ENCODE measurements around the gene SLC27A2.
A peak's percentile ranks its signal among the peaks of the same experiment; 100 is the strongest.

SLC27A2 gene

DNA sequence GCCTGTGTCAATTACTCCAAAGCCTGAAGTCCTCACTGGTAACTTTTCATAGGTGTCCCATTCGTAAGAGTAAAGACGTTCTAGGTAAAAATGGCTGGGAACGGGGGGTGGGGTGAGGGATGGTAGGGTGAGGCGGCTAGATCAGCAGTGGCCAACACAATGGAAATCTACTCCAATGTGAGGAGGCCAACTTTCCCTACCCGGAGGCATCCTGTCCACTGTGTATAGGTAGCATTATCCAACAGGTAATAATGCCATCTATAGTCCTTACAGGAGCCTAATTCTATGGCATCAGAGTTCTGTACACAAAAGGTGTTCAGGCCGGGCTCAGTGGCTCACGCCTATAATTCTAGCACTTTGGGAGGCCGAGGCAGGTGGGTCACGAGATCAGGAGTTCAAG, 54.4 kb downstream of the SLC27A2 start:
- no peak for DNase-seq (ENCODE audit: extremely low read depth in 1 of 2, low read depth in 1 of 2)

DNA sequence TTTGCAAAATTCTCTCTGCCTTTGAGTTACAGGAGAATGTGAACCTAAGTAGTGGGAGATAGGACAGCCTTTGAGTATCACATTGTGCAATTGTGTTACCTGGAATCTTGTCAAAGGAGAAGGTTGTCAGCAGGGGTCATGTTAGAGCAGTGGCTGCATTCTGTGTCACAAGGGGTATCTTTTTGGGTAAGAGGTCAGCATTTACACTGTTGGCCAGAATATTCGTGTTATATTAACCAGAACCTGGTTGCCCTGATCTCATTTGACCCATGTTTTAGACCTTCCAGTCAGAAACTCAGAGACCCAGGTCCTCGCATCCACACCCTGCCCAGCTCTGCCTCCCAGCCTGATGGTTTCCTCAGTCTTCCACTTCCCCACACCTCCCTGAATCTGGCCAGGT, 56.3 kb downstream of the SLC27A2 start:
- DNase-seq (ENCODE audit: extremely low read depth in 1 of 2, low read depth in 1 of 2) = no peak

DNA sequence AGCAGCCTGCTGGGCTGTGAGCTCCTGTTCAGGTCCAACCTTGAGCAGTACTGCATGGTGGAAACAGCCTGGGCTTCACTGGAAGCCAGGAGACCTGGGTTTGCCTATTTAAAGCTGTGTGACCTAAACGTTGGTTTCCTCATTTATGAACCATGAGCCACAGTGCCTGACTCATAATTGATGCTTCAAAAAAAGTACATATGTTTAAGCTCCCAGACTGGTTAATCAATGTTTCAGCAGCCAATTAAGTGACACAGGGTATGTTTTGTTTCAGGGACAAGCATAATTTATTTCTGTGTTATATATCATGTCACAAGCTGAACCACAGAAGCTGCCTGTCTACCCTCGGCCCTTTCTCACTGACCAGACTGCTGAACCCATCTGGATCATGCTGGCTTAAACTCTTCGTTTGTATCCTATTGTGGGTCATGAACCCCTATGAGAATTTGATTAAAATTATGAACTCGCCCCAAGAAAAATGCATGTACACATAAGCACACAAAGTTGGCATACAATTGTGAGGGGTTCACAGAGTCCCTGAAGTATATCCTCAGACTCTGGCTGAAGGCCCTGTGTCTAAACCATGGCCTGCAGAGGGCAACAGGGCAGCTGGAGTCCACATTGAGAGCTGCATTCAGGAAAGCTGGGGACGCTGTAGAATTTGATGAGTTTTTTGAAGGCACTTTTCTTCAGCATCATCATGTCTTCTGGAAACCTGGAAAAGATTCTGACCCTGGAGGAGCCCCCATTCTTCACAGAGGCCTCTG, 59.9 kb downstream of the SLC27A2 start:
- DNase-seq (ENCODE audit: extremely low read depth in 1 of 2, low read depth in 1 of 2) = no peak

DNA sequence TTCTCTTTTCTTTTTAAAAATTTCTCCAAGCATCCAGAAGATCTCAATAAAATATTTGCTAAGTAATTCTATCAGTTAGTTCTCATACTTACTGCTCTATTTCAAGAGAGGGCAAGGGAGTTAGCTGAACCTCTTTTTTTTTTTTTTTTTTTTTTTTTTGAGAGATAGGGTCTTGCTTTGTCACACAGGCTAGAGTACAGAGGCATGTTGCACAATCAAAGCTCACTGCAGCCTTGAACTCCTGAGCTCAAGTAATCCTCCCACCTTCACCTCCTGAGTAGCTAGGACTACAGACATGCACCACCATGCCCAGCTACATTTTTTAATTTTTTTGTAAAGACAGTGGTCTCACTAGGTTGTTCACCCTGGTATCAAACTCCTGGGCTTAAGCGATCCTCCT, 62.2 kb downstream of the SLC27A2 start:
- DNase-seq (ENCODE audit: extremely low read depth in 1 of 2, low read depth in 1 of 2) = no peak

DNA sequence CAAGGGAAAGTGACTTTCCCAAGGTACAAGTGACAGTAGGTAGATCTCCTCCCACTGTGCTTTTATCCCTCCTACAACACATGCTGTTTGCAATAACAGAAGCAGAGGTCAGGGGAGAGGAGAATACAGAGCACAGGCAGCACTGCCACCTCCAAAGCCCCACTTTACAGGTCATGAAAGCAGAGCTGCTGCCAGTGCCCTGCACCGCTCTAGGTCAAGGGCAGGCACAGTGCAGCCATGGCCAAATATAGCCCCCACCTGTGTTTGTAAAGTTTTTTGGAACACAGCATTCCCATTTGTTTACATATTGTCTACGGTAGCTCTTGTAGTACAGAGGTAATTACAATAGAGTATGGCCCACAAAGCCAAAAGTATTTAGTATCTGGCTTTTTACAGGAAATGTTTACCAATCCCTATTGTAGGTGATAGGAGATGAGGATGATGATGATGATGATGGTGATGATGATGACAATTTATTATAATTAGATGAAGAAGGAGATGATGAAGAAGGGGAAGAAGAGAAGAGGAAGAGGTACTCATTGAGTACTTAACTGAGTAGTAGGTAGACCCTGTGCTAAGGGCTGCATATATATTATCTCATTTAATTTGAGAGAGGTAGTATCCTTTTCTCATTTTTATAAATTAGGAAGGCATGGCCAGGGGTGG, 63.1 kb downstream of the SLC27A2 start:
- DNase-seq (ENCODE audit: extremely low read depth in 1 of 2, low read depth in 1 of 2) = no peak

DNA sequence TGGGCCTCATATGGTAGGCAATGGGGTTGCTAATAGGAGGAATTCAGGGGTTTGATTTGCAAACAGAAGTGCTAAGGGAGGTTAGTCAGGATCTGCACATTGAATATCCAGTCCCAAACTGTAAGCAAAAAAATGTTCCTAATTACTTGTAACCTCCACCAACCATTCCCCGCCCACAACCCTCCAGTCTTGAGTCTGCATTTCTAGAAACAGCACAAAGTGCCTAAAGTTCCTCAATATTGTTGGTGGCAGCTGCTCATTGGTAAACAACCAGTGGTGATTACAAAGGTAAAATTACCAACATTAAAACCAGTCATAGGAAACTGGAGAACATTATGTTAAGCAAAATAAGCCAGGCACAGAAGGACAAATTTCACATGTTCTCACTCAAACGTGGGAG, 64.6 kb downstream of the SLC27A2 start:
- DNase-seq (ENCODE audit: extremely low read depth in 1 of 2, low read depth in 1 of 2) = no peak

DNA sequence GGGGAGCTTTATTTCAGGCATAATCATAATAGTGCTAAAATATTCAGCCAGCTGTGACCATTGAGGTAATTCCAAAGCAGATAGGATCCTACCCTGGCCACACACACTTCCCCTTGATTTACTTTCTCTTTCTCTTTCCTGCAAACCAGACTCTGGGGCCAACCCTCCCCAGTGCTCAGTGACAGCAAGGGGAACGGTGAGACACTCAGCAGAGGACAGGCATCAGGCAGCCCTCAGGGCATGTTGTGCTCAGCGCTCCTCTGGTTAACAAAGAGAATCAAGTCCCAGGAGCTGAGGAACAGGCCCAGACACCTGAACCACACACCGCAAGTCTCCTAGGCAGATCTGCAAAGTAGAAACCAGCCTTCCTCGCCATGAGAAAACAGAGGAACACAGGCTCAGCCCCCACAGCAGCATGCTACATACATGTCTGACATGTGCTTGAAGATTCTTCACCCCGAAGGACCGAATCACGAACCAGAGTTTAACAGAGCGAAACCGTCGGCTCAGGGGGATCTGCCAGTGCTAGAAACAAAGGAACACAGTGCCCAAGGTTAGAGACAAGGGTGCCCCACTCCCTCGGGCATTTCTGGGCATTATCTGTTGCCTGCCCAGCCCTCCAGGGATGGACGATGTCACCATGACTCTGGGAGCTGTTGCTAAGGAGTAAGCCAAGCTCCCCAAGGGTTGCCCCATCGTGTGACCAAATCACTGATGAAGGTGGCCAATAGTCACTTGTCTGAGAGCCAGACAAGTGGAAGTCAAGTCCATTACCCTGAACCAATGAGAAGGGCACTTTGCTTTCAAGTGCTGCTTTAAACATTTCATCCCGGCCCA, 66.0 kb downstream of the SLC27A2 start:
- DNase-seq (ENCODE audit: extremely low read depth in 1 of 2, low read depth in 1 of 2) = peak in 1 of 2 donors; percentile 19

DNA sequence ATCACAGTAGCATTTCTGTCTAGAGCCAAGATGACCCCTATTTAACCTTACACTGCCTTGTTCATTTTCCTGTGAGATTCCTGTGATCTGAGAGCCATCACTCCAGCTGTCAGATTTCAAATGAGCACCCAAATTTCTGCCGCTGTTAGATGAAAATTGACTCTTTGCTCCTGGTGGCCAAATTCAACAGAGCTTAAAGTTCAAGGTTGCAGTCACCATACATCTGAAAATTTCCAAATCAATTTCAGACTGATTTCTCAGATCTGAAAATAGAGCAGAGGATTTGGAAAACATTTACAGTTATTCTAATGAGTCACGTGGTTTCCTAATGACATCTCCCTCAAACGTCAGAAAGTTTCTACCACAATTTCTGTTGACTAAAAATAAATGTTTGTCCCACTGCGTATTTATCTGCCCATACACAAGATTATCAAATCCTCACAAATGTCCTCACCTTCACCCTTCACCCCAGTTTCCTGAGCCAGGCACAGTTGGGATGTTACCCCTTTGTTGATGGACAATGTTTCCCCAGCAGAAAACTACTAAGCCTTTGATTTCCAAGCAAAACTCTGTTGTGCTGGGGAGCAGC, 67.1 kb downstream of the SLC27A2 start:
- no peak for DNase-seq (ENCODE audit: extremely low read depth in 1 of 2, low read depth in 1 of 2)

DNA sequence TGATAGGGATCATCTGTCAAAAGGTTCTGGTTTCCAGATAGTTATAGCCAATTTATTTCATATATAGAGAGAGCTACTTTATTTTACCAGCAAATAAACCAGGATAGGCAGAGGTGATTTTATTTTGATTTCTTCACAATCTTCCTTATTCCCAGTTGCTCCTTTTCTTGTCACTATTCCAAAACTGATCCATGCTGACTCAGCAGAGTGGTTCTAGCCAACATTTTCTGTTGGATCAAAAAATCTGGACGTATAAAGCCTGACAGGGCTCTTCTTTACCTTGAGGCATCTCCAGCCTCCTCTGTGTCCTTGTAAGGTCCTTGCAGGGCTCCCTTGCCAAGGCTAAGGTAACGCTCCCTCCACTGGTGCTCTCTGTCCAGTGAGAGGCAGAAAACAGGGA, 67.7 kb downstream of the SLC27A2 start:
- no peak for DNase-seq (ENCODE audit: extremely low read depth in 1 of 2, low read depth in 1 of 2)

DNA sequence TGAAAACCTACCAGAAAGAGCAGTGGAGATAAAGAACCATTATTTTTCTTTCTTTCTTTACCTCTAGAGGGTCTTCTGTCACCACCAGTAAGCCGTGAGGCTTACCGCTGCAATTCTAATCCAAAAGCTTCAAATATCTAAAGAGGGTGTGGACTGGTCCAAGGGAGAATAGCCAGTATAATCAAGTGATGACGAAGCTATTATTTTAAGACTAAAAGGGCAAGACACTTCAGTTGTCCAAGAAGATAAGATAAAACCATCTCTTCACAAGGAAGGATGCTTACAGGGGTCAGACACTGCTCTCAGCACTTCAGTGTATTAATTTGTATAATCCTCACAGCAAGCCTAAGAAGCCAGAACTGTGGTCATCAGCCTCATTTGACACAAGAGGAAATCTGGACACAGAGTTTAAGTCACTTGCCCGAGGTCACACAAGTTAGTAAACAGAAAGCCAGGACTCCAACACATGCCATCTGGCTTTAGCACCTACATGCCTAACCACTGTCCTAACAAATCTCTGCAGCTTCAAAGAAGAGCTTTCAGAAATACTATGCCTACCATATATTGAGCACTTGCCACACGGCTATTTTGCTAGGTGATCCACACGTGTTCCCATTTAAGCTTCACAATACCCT, 68.9 kb downstream of the SLC27A2 start:
- no peak for DNase-seq (ENCODE audit: extremely low read depth in 1 of 2, low read depth in 1 of 2)

DNA sequence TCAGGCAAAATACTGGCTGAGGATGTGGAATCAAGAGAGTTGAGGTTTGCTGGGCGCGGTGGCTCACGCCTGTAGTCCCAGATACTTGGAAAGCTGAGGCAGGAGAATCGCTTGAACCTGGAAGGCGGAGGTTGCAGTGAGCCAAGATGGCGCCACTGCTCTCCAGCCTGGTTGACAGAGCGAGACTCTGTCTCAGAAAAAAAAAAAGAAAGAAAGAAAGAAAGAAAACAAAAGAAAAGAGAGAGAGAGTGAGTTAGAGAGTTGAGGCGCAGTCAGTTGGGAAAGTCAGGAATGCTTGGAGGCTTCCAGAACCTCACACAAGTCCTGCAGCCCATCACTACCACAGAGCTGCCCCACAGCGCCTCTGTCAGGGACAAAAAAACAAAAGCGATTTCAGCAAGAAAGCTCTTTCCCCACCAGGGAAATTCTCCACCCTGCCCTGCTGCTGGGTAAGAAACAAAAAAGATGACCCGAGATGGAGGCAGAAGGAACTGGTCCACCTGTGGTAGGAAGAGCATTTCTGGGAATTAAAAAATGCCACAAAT, 69.7 kb downstream of the SLC27A2 start:
- DNase-seq (ENCODE audit: extremely low read depth in 1 of 2, low read depth in 1 of 2) = no peak

DNA sequence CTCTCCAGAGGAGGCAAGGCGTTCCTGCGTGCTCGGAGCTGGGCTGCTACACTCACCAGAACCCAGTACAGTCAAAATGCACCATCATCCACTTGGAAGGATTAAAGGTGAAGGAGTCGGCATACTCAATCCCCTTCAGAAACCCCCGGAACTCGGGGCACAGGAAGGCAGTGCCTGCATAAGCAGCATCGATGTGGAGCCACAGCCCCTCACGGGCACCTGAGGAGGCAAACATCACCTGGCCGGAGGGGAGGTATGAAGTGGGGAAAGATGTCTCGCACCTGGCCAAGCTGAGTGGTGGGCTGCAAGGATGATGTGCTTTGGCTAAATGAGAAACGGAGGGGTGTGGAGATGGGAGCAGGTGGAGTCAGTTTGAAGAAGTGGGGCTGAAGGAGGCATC, 70.6 kb downstream of the SLC27A2 start:
- DNase-seq (ENCODE audit: extremely low read depth in 1 of 2, low read depth in 1 of 2) = no peak

DNA sequence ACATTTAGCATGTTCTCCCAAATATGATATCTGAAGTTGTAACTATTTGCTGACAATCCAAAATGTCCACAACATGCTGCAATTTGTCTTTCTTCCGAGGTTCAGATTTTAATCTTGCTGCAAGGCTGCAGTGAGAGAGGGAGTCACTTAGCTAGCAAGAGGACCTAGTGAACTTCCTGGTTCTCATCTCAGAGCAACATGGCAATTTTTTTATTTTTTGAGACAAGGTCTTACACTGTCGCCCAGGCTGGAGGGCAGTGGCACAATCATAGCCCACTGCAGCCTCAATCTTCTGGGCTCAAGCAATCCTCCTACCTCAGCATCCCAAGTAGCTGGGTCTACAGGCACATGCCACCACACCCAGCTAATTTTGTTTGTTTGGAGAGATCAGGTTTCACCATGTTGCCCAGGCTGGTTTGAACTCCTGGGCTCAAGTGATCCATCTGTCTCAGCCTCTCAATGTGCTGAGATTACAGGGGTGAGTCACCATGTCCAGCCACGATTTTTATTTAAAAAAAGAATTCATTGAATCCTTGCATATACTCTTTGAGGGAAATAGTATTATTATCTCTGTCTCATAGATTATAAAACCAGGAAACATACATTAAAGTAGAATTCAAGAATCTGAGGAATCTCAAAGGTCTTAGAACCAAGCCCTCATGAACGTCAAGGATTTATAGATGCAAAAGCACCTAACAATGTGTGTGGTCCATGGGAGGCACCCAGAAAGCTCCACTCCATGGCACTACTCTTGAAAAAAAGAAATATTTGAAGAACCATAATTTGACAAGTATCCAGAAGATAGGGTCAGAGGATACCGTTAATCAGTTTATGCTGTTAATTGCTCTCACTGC, 74.4 kb downstream of the SLC27A2 start:
- no peak for DNase-seq (ENCODE audit: extremely low read depth in 1 of 2, low read depth in 1 of 2)

DNA sequence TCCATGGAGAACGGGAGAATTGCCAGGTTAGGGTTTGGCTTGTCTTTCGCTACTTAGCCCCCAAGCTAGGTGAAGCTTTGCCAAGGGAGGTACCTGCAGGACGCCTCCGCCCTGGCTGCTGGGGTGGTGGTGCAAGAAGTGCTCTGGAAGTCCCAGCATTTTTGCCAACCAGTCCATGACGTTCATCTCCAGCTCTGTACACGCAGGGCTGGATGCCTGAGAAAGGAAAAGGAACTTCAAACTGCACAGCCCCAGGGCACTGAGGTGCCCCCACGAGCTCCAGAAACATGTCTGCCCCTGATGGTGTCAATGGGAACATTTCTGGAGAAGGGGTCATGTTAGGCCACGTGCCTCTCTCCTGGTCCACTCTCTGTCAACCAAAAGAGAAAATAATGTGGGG, 75.3 kb downstream of the SLC27A2 start:
- DNase-seq (ENCODE audit: extremely low read depth in 1 of 2, low read depth in 1 of 2) = no peak

DNA sequence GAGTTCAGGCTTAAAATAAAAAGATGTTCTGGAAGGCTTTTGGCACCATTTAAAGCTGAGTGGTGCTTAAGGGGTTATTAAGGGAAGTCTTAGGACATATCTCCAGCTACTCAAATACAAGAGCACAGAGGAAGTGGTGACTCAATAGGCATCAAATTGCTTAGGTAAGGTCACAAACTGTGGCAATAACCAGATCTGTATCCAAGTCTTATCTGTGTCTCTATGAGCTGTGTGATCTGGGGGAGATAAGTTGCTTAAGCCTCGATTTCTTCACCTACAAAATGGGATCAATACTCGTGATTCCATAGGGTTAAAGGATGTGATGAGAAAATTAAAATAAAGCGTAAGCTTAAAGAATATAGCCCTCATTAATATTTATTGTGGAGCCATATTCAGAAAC, 75.9 kb downstream of the SLC27A2 start:
- no peak for DNase-seq (ENCODE audit: extremely low read depth in 1 of 2, low read depth in 1 of 2)

DNA sequence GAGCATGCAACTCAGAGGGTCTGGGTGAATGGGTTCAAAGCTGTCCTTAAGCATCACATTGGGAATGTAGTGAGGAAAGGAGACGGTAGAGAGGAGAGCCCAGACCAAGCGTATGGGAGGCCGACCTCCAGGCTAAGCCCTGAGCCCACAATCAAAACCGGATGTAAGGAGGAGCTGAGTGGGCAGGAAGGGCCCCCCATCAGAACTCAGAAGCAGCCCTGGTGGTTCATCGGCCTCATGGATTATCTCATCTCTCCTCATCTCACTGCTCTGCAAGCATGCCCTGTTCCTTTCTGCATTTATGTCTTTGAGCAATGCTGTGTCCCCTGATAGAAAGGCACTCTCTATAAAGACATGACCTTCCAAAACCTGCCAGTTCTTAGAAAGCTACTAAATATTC, 77.3 kb downstream of the SLC27A2 start:
- DNase-seq (ENCODE audit: extremely low read depth in 1 of 2, low read depth in 1 of 2) = no peak

DNA sequence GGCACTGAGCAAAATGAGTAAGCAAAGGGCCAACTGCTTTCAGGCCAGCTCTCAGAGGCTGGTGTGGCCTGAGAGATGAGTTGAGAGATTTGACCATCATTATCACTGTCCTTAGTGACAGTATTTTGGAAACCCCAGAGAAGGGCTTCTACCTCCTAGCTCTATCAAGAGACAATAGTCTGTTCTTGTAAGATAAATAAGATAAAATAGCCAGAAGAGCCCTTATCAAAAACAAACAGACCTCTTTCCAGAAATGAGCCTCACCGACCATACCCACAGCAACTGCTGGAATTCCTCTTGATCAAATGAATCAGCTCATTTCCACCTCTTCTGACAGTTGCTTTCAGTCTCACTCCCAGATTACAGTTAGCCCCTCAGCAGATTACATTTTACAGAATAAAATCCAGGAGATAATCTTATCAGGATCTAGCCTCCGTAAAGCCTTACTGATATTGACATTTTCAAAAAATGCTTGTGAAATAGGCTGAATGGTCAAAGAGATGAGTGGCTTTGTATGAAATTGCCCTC, 79.0 kb downstream of the SLC27A2 start:
- DNase-seq (ENCODE audit: extremely low read depth in 1 of 2, low read depth in 1 of 2) = no peak

DNA sequence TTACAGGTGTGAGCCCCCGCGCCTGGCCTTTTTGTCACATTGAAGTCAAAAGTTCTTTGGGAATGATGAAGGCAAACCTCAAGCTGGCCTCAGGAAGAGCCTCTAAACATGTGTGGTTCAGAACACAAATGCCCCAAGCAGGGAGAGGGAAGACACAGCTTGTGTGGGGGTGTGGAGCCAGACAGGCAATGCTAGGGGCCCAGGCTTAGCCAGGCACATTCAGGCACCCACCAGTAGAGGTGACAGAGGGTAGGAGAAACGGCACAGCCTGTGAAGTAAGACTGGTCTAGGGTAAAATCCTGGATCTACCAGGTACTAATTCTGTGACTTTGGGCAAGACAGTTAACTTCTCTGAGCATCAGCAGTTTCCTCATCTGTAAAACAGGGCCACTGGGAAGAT, 80.0 kb downstream of the SLC27A2 start:
- no peak for DNase-seq (ENCODE audit: extremely low read depth in 1 of 2, low read depth in 1 of 2)

DNA sequence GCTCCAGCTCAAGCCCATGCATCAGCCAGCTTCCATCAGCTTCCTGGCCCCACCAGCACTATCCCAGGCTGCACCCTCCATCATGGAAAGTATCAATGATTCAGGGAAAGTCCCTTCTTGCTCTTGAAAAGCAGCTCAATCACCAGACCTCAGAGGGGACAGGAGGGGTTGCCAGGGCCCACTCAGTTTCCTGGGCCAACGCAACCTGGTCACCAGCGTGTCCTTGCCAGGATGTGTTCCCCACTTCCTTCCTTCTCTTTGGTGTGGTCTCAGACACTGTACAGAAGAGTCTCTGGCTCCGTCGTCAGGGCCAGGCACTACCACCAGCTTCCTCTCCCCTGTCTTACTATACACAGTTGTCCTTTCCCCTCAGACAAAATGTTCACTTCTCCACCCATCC, 80.5 kb downstream of the SLC27A2 start:
- DNase-seq (ENCODE audit: extremely low read depth in 1 of 2, low read depth in 1 of 2) = no peak

DNA sequence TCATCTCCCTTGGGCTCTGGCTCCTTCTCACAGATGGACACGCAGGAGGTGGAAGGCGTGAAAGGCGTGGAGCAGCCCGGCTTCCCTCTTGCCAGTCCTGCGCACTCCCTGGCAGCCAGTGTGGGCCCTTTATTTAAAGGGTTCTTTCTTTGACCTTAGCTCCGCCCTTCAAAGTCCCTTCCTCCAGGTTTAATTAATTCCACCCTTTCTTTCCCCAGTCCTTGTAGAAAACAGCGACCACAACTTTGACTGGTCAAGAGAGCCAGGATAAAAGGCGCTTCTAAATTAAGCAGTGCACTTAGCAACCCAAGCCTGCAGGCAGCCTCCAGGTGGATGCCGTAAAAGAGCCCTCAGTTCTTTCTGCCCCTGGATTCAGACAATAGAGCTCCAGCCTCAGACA, 83.6 kb downstream of the SLC27A2 start, which contains the start of gene HDC:
HDC (minus strand) TSS at position 107 of the 400 bp plus-strand sequence; CDS start at position 4, 103 bp downstream.
- DNase-seq (ENCODE audit: extremely low read depth in 1 of 2, low read depth in 1 of 2) = no peak
